ENCODE results near the gene ANTXR1. TPM values are rescaled to one million over a fixed set of nuclear protein-coding genes. Genes with fewer than 3 reads are reported as not detected.

ANTXR1 gene
- total RNA-seq, 4 donors from 2014 or later: 7.1 to 101 (median 15.8) TPM

DNA sequence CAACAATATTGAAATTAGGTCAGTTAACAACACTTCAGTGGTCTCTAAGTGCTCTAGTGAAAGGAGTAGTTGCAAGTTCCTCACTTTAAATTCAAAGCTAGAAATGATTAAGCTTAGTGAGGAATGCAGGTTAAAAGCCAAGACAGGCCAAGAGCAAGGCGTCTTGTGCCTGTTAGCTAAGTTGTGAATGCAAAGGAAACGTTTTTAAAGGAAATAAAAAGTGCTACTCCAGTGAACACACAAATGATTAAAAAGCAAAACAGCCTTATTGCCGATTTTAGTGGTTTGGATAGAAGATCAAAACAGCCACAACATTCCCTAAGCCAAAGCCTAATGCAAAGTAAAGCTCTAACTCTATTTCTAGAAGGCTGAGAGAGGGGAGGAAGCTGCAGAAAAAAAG, 44.7 kb downstream of the ANTXR1 start:
- DNase-seq: no peak
- Histone ChIP-seq H3K4me3 (no peak overlapping the region), H3K27ac (no peak overlapping the region), H3K9me3 (no peaks in the 10 kb centered on the region), H3K36me3 (no peaks in the 10 kb centered on the region), H3K4me1 (peaks cover 0 to 16% (median 9%) of the 10 kb centered on the region in 4 donors), H3K27me3 (no peaks in the 10 kb centered on the region)
- intact Hi-C loops (cut with DNase I; ENCODE audit: low total_unique reads): no loop called here
- 43 to 68% methylated on average over 1 to 3 of the region's 3 CpGs for WGBS, 2 donors (ENCODE audit: low coverage in 1 of 2)
- in situ Hi-C loops (cut with MboI; ENCODE audit: low pct_ligation_motif_present in 1 of 4, low pct_unique_long_range_greater_than_20kb in 1 of 4, low sequenced_read_pairs in 3 of 4): no loop called here
- TF ChIP-seq CTCF (IDR thresholded peaks at IDR 0.05): no peak
- no peak for TF ChIP-seq EP300 (IDR thresholded peaks at IDR 0.05; ENCODE audit: low read depth)
- no peak for TF ChIP-seq POLR2AphosphoS5 (IDR thresholded peaks at IDR 0.05)
- TF ChIP-seq POLR2A (IDR thresholded peaks at IDR 0.05): no peak

DNA sequence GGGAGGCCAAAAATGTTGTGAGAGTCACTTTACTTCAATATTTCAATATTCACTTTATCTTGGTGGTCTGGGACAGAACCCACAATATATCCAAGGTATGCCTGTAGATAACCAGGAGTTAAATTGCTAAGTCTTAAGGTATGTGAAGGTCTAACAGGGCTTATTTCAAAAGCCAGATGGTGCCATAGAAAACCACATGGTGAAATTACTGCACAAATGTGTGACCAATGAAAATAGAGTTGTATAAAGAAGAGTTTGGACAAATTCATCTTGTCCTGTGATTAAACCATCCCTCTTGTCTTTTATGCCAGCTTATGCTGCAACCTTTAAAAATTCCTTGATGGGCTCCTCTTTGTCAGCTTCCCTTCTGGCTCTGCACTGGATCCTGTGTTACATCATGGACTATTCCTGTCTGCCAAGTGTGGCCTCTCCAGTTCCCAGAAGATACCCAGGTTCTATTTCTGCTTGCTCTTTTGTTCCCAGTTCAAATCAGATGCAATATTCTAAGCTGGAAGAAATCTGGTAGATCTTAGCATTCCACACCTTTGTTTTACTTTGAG, 46.8 kb downstream of the ANTXR1 start:
- intact Hi-C loops (cut with DNase I; ENCODE audit: low total_unique reads) (no loop called here), in situ Hi-C loops (cut with MboI; ENCODE audit: low pct_ligation_motif_present in 1 of 4, low pct_unique_long_range_greater_than_20kb in 1 of 4, low sequenced_read_pairs in 3 of 4) (no loop called here)
- Histone ChIP-seq H3K9me3 (no peaks in the 10 kb centered on the region), H3K4me3 (no peak overlapping the region), H3K27me3 (no peaks in the 10 kb centered on the region), H3K4me1 (peaks cover 0 to 18% (median 9%) of the 10 kb centered on the region in 4 donors), H3K27ac (no peak overlapping the region), H3K36me3 (no peaks in the 10 kb centered on the region)
- TF ChIP-seq EP300 (IDR thresholded peaks at IDR 0.05; ENCODE audit: low read depth) (no peak), POLR2AphosphoS5 (IDR thresholded peaks at IDR 0.05) (no peak), CTCF (IDR thresholded peaks at IDR 0.05) (no peak), POLR2A (IDR thresholded peaks at IDR 0.05) (no peak)
- no peak for DNase-seq

DNA sequence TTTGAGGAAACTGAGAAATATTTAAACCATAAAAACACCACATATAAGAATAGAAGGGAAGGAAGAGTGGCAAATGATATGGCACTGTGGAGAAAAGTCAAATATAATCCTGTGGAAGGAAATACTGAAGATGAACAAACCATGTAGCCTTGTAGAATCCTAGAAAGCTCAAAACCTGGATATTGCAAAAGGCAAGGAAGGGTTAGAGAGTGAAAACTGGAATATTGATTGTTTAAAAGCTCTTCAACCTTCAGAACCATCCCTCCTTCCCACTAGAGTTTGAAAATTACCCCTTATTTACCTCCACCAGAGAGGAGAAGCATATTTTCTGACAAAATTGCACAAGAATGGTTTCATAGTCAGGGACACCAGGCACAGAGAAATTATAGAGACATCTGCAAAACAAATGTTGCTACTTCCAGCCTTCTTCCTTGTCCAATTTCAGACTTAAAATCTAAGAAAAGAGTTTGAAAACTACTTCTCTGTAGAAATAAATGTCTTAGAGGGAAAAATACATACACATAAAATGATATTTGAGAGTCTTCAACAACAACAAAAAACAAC, 48.0 kb downstream of the ANTXR1 start:
- in situ Hi-C loops (cut with MboI; ENCODE audit: low pct_ligation_motif_present in 1 of 4, low pct_unique_long_range_greater_than_20kb in 1 of 4, low sequenced_read_pairs in 3 of 4): no loop called here
- Histone ChIP-seq H3K27ac (no peak overlapping the region), H3K27me3 (no peaks in the 10 kb centered on the region), H3K4me1 (peaks cover 0 to 18% (median 9%) of the 10 kb centered on the region in 4 donors), H3K9me3 (no peaks in the 10 kb centered on the region), H3K36me3 (no peaks in the 10 kb centered on the region), H3K4me3 (no peak overlapping the region)
- DNase-seq: no peak
- no peak for TF ChIP-seq POLR2AphosphoS5 (IDR thresholded peaks at IDR 0.05)
- no peak for TF ChIP-seq POLR2A (IDR thresholded peaks at IDR 0.05)
- TF ChIP-seq CTCF (IDR thresholded peaks at IDR 0.05): no peak
- no peak for TF ChIP-seq EP300 (IDR thresholded peaks at IDR 0.05; ENCODE audit: low read depth)
- intact Hi-C loops (cut with DNase I; ENCODE audit: low total_unique reads): no loop called here

DNA sequence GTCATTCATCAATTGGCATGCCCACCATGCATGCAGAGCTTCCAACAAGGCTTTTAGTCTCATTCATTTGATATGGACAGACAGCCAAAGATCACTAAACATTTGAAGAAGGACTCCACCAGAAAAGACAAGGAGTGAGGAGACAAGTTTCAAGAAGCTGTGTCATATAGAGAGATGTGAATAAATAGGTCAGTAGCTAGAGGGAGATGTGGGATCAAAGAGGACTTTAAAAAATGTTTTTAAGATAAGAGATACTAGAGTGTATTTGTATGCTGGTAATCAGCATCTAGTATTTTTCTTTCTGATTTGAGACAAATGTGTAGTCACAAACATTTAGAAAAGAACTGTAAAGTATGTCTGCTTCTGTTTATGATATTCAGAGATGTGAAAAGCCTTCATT, 48.5 kb downstream of the ANTXR1 start:
- DNase-seq: no peak
- no peak for TF ChIP-seq POLR2A (IDR thresholded peaks at IDR 0.05)
- no peak for TF ChIP-seq CTCF (IDR thresholded peaks at IDR 0.05)
- TF ChIP-seq EP300 (IDR thresholded peaks at IDR 0.05; ENCODE audit: low read depth): no peak
- TF ChIP-seq POLR2AphosphoS5 (IDR thresholded peaks at IDR 0.05): no peak
- in situ Hi-C loops (cut with MboI; ENCODE audit: low pct_ligation_motif_present in 1 of 4, low pct_unique_long_range_greater_than_20kb in 1 of 4, low sequenced_read_pairs in 3 of 4) (no loop called here), intact Hi-C loops (cut with DNase I; ENCODE audit: low total_unique reads) (no loop called here)
- Histone ChIP-seq H3K27me3 (no peaks in the 10 kb centered on the region), H3K4me1 (peaks cover 0 to 18% (median 9%) of the 10 kb centered on the region in 4 donors), H3K36me3 (no peaks in the 10 kb centered on the region), H3K9me3 (no peaks in the 10 kb centered on the region), H3K27ac (no peak overlapping the region), H3K4me3 (no peak overlapping the region)
